ENCODE results near the gene HABP4.

- TF ChIP-seq POLR2A (IDR thresholded peaks at IDR 0.05) = no peak
- no peak for TF ChIP-seq POLR2AphosphoS5 (IDR thresholded peaks at IDR 0.05)
Measured at GRCh38 chr9:96515621-96516470, 65.9 kb downstream of the HABP4 start.
